NCI-H446 (cell line): ENCODE measurements around the gene ZFP36L1.

Experiments
- DNase-seq, 2 experiments: peaks; one replicate each; lab custom pipeline; 2025; lab: John Stamatoyannopoulos, UW

ZFP36L1 gene

DNA sequence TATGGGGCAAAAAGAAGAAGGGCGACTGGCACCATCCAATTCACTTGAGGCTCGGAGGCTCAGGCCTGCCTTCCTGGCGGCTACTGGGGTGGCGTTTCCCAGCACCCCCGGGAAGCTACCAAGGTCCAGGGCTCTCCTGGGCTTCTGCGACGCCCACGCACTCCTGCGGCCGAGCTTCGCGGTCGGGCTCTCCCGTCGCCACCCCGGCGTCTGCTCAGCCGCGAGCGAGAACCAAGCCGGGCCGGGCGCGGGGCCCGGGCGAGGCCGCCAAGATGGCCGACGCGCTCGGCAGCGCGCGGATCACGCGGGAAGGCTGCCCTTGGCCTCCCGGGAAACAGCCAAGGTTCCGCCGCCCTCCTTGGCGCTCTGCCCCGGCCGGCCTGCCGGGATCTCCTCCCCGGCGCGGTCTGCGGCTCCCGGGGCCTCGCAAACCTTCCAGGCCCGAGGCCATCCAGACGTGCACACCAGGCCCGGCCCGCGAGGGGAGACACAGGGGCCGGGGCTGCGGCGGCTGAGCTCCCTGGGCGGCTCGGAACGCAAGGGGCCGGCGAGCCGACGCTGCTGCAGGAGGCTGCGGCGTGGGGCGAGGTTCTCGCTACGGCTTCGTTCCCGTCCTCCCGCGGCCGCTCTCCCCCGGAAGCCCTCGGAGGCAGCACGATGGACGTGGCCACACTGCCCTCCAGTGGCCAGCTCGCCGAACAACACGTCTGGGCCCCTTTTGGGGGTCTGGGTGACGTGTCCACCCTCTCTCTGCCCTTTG, 23.5 kb upstream of the ZFP36L1 start:
- peak; percentile 87 to 94 for DNase-seq

DNA sequence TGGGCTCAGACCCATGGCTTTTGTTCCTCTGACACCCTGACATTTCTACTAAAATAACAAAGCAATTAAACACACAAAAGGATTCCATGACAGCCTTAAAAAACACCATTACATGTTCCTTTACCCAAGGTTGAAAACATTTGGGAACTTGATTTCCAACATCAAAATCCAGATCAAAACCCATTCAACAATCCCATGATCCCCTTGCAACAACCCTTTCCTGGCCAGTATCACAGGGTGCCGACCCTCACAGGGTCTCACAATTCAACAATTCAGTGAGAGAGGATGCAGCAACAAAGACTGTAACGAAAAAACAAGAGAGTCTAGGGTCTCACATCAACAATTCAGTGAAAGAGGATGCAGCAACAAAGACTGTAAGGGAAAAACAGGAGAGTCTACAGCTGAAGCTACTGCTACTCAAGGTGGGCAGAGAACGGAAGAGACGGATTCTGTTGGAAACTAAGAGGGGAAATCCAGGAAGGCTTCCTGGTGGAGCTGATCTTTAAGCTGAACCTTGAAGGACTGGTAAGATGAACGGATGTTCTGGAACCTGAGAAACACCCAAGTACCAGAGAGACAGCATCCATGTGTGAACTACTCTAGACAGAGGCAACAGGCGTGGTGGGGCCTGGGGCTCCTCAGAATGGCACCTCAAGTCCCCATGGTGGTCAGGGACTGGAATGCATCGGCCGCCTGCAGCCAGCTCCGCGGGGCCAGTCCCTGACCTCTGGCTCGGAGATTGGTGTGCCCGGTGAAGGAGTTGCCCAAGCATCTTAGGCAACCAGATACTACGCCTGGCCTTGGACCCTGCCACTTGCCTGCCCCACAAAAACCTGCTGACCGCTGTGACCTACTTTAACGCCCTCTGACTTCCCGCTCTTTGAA, 22.7 kb upstream of the ZFP36L1 start:
- no peak for DNase-seq

DNA sequence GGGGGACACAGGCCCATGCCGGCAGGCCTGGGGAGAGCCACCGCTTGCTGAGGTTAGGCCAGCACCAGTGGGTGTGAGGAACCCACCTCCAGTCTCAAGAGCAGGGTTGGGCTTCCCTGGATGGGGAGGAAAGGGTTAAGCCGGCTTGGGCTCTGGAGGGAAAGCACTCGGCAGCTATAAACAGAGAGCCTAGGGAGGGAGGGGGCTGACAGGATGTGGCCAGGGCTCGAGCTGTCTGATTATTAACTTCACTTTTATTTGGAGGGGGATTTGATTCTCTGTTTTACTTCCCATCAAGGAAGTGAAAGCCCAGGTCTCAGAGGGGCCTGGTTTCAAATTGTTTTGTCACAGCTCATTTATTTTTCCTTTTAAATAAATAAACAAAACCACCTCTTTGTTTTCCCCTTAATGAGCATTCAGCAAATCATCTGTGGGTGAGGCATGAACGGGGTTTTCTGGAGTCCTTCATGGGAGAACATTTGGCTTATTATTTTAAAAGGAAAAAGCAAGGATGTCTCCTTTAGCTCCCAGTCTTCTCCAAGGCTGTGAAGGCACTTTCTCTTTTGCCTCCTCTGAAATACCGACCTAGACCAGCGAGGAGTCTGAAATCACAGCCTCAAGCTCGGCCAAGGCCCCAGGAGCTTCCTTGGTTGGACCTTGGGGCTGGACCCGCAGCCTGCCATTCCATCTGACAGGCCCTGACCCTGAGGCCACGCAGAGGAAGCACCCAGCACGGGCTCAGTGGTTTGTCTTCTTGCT, 21.9 kb upstream of the ZFP36L1 start:
- no peak for DNase-seq

DNA sequence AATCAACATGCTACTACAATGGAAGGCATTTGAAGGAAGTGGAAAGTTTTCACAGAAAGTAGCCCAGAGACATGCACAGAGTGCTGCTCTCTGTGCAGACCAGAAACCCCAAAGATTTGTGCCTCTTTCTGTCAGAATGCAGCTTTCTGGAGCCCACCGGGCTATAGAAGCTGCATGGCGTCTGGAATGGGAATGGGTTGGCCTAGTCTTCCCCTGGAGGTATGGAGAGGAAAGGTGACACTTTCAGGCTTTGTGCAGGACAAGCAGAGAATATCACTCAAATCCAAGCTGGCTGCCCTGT, 21.3 kb upstream of the ZFP36L1 start:
- no peak for DNase-seq

DNA sequence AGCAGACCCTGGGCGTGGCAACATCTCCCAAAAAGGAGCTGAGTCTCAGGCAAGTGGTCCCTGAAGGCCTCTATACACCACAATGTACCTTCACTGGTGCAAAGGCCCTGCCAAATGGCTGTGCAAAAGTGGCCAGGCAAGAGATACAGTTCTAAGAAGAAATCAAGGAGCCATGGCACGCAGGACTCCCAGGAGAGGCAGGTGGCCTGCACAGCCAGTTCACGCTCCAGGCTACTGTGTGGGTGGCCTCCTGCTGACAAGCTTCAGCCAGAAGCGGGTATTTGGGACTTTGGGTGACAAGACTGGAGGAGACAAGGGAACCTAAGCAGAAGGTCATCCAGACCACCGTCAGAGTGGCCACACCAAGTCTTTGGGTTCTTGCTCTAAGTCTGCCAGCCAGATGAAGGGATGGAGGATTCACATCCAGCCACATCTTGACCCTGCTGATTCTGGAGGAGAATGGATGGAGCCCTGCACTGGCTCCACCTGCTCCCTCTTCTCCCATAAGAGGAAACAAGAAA, 20.5 kb upstream of the ZFP36L1 start:
- DNase-seq: no peak

DNA sequence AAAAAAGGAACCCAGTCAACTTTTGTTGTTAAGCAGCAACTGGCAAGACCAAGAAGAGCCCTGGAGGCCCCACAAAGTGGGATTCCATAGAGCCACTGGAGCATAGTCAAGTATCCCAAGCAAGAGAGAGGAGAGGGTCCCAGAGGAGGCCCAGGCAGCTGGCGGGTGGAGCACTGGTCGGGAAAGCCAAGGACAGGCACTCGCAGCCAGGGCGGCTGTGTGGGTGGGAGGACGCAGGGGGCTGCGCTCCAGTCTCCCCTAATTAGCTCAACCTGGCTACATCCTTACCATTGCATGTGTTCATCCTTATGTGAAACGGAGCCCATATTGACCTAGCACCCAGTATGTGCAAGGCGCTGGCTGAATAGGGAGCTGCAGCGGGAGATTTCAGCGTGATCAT, 18.3 kb upstream of the ZFP36L1 start:
- peak in 1 of 2 experiments; percentile 23 for DNase-seq

DNA sequence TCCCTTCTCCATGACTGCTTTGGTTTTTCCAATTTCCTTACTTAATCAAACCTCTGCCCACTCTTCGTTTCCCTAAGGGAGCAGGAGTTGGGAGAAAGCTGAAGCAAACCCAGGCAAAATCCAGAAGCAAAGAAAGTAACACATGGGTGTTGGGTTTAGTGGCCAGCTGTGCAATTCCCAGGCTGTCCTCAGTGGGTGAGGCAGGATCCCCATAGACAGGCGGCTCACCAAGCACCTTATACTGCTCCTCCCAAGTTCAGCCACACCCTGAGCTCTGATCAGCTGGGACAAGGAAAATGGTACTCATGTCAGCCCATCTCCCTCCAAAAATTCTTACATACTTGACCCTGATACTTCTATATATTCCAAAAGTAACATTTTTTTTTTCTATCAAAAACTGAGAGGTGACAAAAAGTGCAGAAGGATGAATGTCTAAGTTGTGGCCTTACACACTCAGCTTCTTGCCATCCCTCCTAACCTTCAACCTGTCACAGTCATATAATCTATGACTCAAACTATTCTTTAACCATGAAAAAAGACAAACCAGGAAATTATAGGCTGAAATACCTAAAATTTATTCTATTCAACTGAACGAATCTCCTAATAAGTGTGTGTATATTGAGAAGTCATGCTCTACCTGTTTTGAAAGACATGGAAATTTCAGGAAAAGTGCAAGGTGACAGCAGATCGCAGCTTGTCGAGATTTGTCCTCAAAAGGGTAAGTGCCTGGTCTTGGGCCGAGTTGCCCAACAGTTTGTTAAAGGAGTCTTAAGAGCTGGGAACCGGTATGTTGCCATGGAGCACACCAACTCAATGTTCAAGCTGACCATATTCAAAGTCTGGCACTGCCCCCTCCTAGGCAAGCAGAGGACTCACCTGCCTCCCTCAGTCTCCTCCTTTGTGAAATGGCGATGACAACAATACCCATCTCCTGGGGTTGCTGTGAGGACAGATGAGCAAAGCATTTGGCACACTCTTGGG, 17.6 kb upstream of the ZFP36L1 start:
- DNase-seq: no peak

DNA sequence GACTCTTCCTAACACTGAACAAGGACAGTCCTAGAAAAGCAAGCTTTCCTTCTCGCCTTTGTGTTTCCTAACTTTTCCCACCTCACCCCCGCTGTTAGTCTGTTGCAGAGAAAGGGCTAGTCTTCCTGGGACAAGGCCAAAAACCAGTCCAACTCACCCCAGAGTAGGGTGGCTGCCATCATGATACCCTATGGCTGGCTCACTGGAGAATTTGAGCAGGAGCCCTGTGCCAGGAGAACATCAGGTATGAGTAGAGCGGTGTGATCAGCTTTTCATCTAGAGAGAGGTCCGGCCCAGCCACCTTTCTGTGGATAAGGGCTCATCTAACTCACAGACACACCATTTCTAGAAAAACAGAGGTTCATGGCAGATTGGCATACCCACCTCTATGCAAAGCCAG, 16.7 kb upstream of the ZFP36L1 start:
- no peak for DNase-seq

DNA sequence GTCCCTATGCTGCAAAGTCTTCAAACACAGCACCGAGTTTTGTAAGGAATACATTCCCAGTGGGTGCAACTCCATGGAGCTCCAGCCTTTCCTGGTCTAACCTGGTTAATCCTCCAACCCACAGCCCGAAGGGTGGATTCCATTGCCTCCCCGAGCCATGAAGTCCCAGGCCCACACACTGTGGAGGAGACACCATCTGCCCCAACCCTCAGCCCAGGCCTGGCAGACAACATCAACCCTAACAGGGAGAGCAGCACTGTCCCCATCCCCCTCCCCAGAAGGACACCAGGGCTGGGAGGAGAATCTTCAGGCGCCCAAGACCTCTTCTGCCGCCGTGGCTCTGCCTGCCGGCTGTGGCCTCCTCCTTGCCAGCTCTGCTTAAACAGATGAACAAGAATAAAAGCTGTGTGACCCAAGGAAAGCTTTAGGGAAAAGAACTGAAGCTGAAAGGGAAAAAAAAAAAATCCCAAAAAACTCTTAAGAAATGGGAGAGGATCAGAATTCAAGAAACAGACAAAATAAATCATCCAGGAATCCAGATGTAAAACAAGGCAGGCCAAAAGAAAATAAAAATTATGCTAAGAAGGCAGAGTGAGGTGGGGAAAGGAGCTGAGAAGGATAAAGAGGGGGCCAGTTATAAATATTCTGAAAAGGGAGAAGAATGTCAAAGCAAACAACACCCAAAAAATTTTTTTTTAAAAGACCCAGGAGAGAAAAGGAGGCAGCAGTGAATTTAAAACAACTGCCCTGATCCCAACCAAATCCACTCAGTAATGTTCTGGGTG, 16.0 kb upstream of the ZFP36L1 start:
- DNase-seq: peak in 1 of 2 experiments; percentile 22

DNA sequence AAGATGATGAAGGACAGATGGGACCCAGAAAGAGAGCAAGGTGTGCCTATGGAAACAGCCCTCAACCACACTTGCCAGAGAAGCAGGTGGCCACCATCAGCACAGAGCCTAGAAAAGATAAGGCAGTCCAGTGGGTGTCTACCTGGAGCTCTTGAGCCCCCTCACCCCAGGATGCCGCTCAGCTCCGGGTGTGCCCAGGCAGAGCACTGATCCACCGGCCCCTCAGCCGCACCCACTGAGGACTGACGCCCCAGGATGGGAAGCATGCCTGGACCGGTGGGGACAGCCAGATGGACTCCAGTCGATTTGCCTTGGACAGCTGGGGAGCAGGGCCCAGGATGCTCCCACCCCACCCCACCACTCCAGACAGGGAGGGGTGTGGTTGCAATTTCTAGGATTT, 15.1 kb upstream of the ZFP36L1 start:
- no peak for DNase-seq

DNA sequence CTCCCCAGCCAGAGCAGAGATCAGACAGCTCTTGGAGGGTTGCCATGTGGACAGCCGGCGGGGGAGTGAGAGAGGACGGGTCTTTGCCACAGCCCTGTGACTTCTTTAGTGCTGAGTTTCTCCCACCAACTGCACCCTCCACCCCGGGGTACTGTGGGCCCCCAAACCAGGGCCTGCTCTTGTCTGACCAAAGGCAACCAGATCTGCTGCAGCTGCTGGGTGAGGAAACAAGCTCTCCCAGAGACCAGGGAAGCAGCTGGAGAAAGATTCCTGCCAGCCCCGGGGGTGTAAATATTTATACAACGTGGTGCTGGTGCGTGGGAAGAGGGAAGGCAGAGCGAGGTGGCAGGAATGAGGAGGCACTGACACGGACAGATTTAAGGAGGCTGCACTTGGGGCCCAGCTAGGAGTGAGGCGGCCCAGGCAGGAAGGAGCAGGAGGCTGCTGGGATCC, 14.3 kb upstream of the ZFP36L1 start:
- peak in 1 of 2 experiments; percentile 53 for DNase-seq

DNA sequence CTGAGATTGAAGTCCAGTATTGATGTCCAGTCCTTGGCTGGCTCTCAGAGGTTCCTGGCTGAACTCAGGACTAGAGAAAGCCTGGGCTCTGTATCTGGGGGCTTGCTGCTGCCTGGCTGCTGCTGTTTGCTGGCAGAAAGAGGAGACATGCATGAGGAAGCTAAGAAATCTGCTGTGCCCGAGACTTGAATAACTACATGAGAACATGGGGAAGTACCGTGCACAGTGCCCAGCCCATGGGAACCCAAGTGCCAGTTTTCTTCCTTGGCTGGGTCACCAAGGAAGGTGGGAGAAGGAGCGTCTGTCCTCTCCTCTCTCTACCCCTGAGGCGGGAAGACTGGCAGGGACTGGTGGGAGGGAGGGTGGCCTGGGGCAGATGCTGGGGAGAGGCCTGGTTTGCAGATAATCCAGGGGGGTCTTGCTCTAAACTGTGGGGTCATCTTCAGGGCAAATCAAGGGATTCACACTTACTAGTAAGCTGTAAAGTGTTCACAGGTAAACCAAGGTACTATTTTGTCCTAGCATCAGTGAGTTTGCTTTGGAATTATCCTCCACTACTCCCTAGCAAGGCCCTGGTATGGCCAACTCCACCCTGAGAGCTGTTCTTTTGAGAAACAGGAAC, 13.8 kb upstream of the ZFP36L1 start:
- no peak for DNase-seq

DNA sequence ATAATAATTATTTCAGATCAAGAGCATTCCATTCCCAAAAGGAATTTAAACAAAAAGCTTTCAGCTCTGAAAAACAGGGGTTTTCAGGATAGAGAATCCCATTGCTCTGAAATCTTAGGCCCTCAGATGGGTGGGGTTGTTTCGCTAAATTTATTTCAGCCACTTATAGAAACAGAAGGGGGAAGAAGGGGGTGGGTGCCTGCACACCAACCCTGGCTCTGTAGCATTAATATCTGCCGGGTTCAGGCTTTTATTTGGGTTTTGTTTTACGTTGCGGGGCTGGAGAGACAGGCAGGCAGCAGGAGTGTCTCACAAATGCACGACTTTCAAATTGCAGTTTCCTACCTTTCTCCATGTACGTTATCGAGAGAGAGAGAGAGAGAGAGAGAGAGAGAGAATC, 12.5 kb upstream of the ZFP36L1 start:
- DNase-seq: no peak

DNA sequence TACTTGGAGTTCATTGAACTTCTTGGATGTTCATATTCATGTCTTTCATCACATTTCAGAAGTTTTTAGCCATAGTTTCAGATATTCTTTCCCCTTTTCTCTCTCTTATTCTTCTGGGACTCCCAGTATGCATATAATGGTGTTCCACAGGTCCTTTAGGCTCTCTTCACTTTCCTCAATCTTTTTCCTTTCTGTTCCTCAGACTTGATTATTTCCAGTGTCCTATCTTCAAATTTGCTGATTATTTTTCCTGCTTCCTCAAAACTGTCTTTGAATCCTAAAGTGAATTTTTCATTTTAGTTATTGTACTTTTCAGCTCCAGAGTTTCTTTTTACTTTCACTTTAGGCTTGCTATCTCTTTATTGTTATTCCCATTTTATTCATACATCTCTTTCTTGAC, 8.8 kb upstream of the ZFP36L1 start:
- no peak for DNase-seq

DNA sequence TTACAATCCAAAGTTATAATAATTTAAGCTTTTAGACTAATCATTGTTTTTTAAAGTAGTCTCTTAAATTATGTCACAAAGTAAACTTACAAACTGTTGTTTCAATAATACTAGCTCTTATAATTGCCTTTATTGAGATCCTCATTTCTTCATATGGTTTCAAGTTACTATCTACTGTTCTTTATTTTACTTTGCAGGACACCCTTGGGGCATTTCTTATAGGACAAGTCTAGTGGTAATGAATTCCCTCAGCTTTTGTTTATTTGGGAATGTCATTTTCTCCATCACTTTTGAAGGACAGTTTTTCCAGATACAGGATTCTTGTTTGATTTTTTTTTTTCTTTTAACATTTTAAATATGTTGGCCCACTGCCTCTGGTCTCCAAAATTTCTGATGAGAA, 8.1 kb upstream of the ZFP36L1 start:
- DNase-seq: no peak

DNA sequence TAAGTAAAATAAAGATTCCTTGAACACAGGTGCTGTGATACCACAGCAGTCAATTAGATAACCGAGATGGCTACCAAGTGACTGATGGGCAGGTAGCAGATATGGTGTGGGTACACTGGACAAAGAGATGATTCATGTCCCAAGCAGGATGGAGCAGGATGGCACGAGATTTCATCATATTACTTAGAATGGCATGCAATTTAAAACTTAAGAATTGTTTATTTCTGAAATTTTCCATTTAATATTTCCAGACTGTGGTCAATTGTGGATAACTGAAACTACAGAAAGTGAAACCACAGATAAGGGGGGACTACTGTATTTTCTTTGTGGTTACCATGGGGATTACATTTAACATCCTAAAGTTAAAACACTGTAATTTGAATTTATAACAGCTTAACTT, 7.5 kb upstream of the ZFP36L1 start:
- no peak for DNase-seq

DNA sequence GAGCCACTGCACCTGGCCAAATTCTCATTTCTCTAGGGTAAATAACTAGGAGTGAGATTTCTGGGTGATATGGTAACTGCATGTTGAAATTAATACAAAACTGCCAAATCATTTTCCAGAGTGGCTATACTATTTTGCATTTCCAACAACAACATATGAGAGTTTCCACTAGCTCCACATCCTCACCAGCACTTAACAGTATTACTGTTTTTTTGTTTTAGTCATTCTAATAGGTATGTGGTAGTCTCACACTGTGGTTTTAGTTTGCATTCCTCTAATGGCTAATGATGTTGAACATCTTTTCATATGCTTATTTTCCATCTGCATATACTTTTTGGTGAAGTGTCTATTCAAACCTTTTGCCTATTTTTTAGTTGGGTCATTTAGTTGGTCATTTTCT, 5.8 kb upstream of the ZFP36L1 start:
- DNase-seq: no peak

DNA sequence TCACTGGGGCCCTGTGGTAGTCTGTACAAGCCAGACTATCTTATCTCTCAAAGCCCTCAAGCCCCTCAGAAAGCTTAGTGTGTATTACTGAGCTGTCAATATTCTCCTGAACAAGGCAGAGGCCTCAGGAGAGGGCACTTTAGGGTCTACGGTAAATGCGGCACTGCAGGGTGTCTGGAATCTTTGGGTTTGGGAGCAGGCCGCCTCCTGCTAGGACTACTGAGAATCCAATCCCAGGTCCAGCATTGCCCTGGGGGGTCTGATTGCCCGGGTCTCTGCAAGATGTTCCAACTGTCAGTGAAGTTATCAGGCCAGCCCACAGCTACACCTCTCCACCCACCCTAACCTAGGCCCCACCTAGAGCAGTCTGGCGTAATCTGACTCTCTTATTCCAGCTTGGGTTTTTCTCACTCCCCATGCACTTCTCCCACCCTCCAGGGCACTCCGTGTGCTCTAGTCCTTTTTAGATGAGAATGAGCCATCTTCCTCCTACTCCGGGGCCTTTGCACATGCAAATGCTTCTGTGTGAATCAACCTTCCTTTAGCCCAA, 4.3 kb upstream of the ZFP36L1 start:
- no peak for DNase-seq

DNA sequence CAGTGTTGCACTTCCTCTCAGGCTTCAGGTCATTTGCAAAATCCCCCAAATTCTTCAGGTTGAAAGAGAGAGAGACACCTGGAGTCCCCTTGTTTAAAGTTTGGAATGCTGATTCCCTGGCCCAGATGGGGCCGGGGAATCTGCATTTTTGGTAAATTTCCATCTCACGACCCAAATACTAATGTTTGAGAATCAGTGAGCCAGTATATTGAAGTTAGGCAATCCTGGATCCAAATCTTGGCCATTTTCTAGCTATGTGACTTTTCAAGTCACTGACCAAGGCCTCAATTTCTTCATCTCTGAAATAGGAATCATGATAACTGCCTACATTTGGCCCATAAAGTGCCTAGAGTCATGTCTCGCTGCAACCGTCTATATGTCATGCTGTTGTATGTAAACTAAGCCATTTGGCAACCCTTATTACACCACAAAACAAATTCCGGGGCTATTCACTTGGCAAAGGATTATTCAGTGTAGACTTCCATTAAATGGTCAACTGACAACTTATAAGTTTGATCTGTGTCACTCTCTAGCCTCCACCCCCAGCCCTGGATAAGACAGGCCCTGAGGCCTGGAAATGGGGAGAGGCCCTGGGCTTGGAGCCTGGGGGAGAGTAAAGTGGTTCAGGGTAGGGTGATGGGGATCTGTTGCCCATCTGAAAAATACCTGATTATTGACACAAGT, 3.7 kb upstream of the ZFP36L1 start:
- DNase-seq: no peak
